K562 (cell line): ENCODE results near the gene ADAMTS2. TPM values are rescaled to one million over a fixed set of nuclear protein-coding genes. Genes with fewer than 3 reads are reported as not detected.

ENCODE experiments used
- ATAC-seq: fragments of 200-7000 bp; cut with Tn5 transposase; 3 replicates; pipeline ENCODE4 v1.9.1; 2020; ENCODE audit warnings: moderate library complexity
- BruUV-seq: library from RNA; stranded (reverse); fragments of 400-500 nt; replicated peaks from 2 replicates; lab custom pipeline; 2021; lab: Mats Ljungman, UMichigan
- CTCF ChIA-PET: fragments of 300-600 bp; formaldehyde crosslinking; extraction: SDS; loops from one replicate; lab custom pipeline; 2021; ENCODE audit warnings: low intra/inter-chr PET ratio; lab: Yijun Ruan, JAX
- POLR2A ChIA-PET: fragments of 300-600, 350-650 bp; sonication (Branson Sonifier 250); formaldehyde crosslinking; extraction: SDS; loops from one replicate; lab custom pipeline; 2021; ENCODE audit warnings: antibody characterized with exemption, inconsistent platforms; lab: Yijun Ruan, JAX
- DNase-seq, 4 experiments: peaks; one replicate each; pipeline versions ENCODE4 v3.0.0 to v3.0.0-alpha.2; 2011 to 2018; ENCODE audit warnings: low spot score in 3 of 4, mixed read lengths in 3 of 4; ENCODE audit errors: extremely low read depth in 1 of 4
- FAIRE-seq: peaks from 2 replicates; lab custom pipeline; 2011; peaks lifted over from hg19 to GRCh38; lab: Jason Lieb, UNC
- H2AFZ ChIP-seq: 2 replicates; pipeline ENCODE4 v1.6.0; 2011; ENCODE audit warnings: low read depth, low read length, control low read depth, inconsistent platforms
- H3K27ac ChIP-seq: fragments of 200-600 bp; 3 replicates; pipeline ENCODE4 v1.8.0; 2011; ENCODE audit warnings: low read depth, mild to moderate bottlenecking, control low read depth, inconsistent platforms, low read length, moderate library complexity, mixed read lengths; ENCODE audit errors: extremely low read depth
- H3K27me3 ChIP-seq, 2 experiments: fragments of 300-600 bp in 1 of 2; 2 replicates in 1 of 2; 3 replicates in 1 of 2; pipeline versions ENCODE4 v1.6.0 to v1.8.0; 2011; ENCODE audit warnings: inconsistent platforms in 2 of 2, low read length in 2 of 2, mild to moderate bottlenecking in 1 of 2, mixed read lengths in 1 of 2, moderate library complexity in 1 of 2; ENCODE audit not compliant: control insufficient read depth in 2 of 2, insufficient read depth in 2 of 2
- H3K36me3 ChIP-seq: fragments of 300-600 bp; 3 replicates; pipeline ENCODE4 v1.8.0; 2011; ENCODE audit warnings: mild to moderate bottlenecking, low read length, inconsistent platforms; ENCODE audit not compliant: control insufficient read depth, insufficient read depth
- H3K4me1 ChIP-seq, 2 experiments: fragments of 200-600 bp in 1 of 2; replicated peaks in 1 of 2; 2 replicates in 1 of 2; 3 replicates in 1 of 2; pipeline versions ENCODE4 v1.5.1 to v1.8.0; 2011; ENCODE audit warnings: inconsistent platforms in 2 of 2, low read length in 2 of 2, mild to moderate bottlenecking in 1 of 2, mixed read lengths in 1 of 2, moderate library complexity in 1 of 2; ENCODE audit not compliant: control insufficient read depth in 2 of 2, insufficient read depth in 2 of 2
- H3K4me2 ChIP-seq: 2 replicates; pipeline ENCODE4 v1.6.1; 2011; ENCODE audit warnings: low read length, control low read depth, inconsistent platforms, mixed read lengths; ENCODE audit not compliant: insufficient read depth
- H3K4me3 ChIP-seq: fragments of 200-600 bp; sonication (generic), shearing (Covaris generic); 2 replicates; pipeline ENCODE4 v1.5.1; 2016; ENCODE audit warnings: control low read depth, inconsistent platforms
- H3K79me2 ChIP-seq: fragments of 200-600 bp; 3 replicates; pipeline ENCODE4 v1.8.0; 2011; ENCODE audit warnings: low read length, inconsistent platforms; ENCODE audit not compliant: control insufficient read depth, insufficient read depth
- H3K9ac ChIP-seq, 2 experiments: 2 replicates each; pipeline versions ENCODE4 v1.6.0 to v1.6.1; 2011; ENCODE audit warnings: low read depth in 2 of 2, low read length in 2 of 2, control low read depth in 1 of 2, inconsistent platforms in 1 of 2, mild to moderate bottlenecking in 1 of 2, mixed read lengths in 1 of 2; ENCODE audit not compliant: insufficient read depth in 1 of 2
- H3K9me1 ChIP-seq: one replicate; pipeline ENCODE4 v1.6.0; 2011; ENCODE audit warnings: inconsistent platforms, mild to moderate bottlenecking, low read length, moderate library complexity; ENCODE audit not compliant: control insufficient read depth, insufficient read depth
- H3K9me3 ChIP-seq: replicated peaks from 2 replicates; pipeline ENCODE4 v1.5.1; 2011; ENCODE audit warnings: low read depth, low read length, inconsistent platforms; ENCODE audit not compliant: control insufficient read depth, insufficient read depth
- H4K20me1 ChIP-seq: replicated peaks from 2 replicates; pipeline ENCODE4 v1.6.1; 2011; ENCODE audit warnings: low read length, inconsistent platforms, mixed read lengths; ENCODE audit not compliant: control insufficient read depth, insufficient read depth
- ARHGAP35 ChIP-seq: fragments of 450-650 bp; IDR thresholded peaks from 2 replicates; pipeline ENCODE4 v1.6.1; 2018; ENCODE audit not compliant: partially characterized antibody
- C11orf30 ChIP-seq: fragments of 450-650 bp; IDR thresholded peaks from 2 replicates; pipeline ENCODE4 v1.6.1; 2016; ENCODE audit warnings: low read depth, mild to moderate bottlenecking
- DPF2 ChIP-seq: fragments of 450-650 bp; IDR thresholded peaks from 2 replicates; pipeline ENCODE4 v1.6.1; 2016
- MLLT1 ChIP-seq, 2 experiments: fragments of 450-650 bp; IDR thresholded peaks; 2 replicates each; pipeline ENCODE4 v1.6.1; 2016
- RAD51 ChIP-seq: fragments of 450-650 bp; IDR thresholded peaks from 2 replicates; pipeline ENCODE4 v1.7.1; 2016; ENCODE audit warnings: low read depth, mild to moderate bottlenecking, borderline replicate concordance
- SMARCE1 ChIP-seq: fragments of 450-650 bp; IDR thresholded peaks from 2 replicates; pipeline ENCODE4 v1.7.1; 2016; ENCODE audit warnings: mild to moderate bottlenecking
- USF2 ChIP-seq: sonication (generic); formaldehyde crosslinking; IDR thresholded peaks from 2 replicates; pipeline ENCODE4 v1.5.0; 2020; ENCODE audit warnings: missing genetic modification reagents
- ZNF165 ChIP-seq: fragments of 250-450 bp; sonication (Bioruptor Pico); IDR thresholded peaks from 2 replicates; pipeline ENCODE4 v1.4.0; 2020; ENCODE audit warnings: borderline replicate concordance
- WGBS: fragments of 100-300 bp; shearing (Covaris generic); methylation state at CpG from one replicate; pipeline ENCODE4 v1.1.6; 2016; ENCODE audit warnings: low coverage, mixed read lengths; ENCODE audit not compliant: insufficient coverage; ENCODE audit errors: missing lambda C conversion rate; 5-methylcytosine and 5-hydroxymethylcytosine counted together
- in situ Hi-C: fragments of 300-500 bp; cut with MboI; formaldehyde crosslinking; loops from 4 replicates; pipeline ENCODE4 v1.15.0; 2018; ENCODE audit warnings: inconsistent platforms, mixed read lengths
- intact Hi-C: fragments of 100-400 bp; cut with micrococcal nuclease; formaldehyde crosslinking; loops from 2 replicates; pipeline ENCODE4 v1.14.2; 2022
- polyA plus RNA-seq, 8 experiments: library from polyadenylated mRNA; depleted of rRNA in 4 of 8; stranded (reverse) in 5 of 8; unstranded in 3 of 8; fragments of >200 nt; fragmentation: Nextera tagmentation in 2 of 8; fragmentation: Illumina TruSeq in 1 of 8; extraction: Ambion mirVana in 2 of 8; extraction: Trizol in 1 of 8; gene quantifications; 2 replicates each; pipeline versions ENCODE4 v1.2.1 to v1.2.3, GENCODE V29; 2011 to 2014; ENCODE audit warnings: inconsistent platforms in 1 of 8, missing spikeins in 1 of 8
- total RNA-seq, 7 experiments: library from RNA; depleted of rRNA in 6 of 7; stranded (reverse); fragments of >200 nt in 6 of 7; fragmentation: Illumina TruSeq in 2 of 7; extraction: Trizol in 2 of 7; gene quantifications; 2 replicates each; pipeline versions ENCODE4 v1.2.1 to v1.2.3, GENCODE V29; 2011 to 2021; ENCODE audit warnings: low replicate concordance in 1 of 7

Gene ADAMTS2
- total and polyA plus RNA-seq, 9 of the 15 experiments (the other 6 are each of a cell fraction or from before 2014, with no cell fraction given): not detected

- no peaks in the 10 kb centered on the region for H4K20me1 ChIP-seq
- DNase-seq (no peak), FAIRE-seq (no peak), ATAC-seq (no peak)
- no peaks in the 10 kb centered on the region for H3K36me3 ChIP-seq
- H3K9me3 ChIP-seq: no peaks in the 10 kb centered on the region
- in situ Hi-C loops: no loop called here
- CTCF ChIA-PET: no interaction called here
- H3K9ac ChIP-seq: no peak overlapping the region
- TF ChIP-seq MLLT1 (IDR thresholded peaks at IDR 0.05) (no peak), ARHGAP35 (no peak), USF2 (CRISPR knock-in tag) (peak; percentile 43; the same call in 1 of the 2 replicates), C11orf30 (no peak), RAD51 (peak; percentile 43), DPF2 (no peak), SMARCE1 (no peak), ZNF165 (CRISPR knock-in tag) (no peak)
- peaks cover 0 to 5% of the 10 kb centered on the region in 2 experiments; a peak in 1 of 5 replicates for H3K4me1 ChIP-seq
- no peaks in the 10 kb centered on the region for H3K79me2 ChIP-seq
- H3K27ac ChIP-seq: no peak overlapping the region
- POLR2A ChIA-PET: interaction anchor here (0.5 to 1.2 kb wide), 2 partner anchors 10 to 407 kb away, joined by 3 read pairs; no protein-coding TSS in a partner anchor
- no peak overlapping the region for H3K4me2 ChIP-seq
- intact Hi-C loops: no loop called here
- H3K4me3 ChIP-seq: no peak overlapping the region
- no peak overlapping the region for H2AFZ ChIP-seq
- 2% methylated on average over 13 of the region's 13 CpGs for WGBS
- no TSS peak for BruUV-seq
- no peaks in the 10 kb centered on the region for H3K9me1 ChIP-seq
- H3K27me3 ChIP-seq: peaks cover 0 to 50% of the 10 kb centered on the region in 2 experiments; a peak in 4 of 5 replicates
Measured at GRCh38 chr5:179266291-179267070, 78.8 kb downstream of the ADAMTS2 start.
